ENCODE measurements around the gene ATL2. TPM values are rescaled to one million over a fixed set of nuclear protein-coding genes. Genes with fewer than 3 reads are reported as not detected.

Gene ATL2
- total and polyA plus RNA-seq, 8 donors, result 8.4 to 30.1 (median 19.2) TPM

DNA sequence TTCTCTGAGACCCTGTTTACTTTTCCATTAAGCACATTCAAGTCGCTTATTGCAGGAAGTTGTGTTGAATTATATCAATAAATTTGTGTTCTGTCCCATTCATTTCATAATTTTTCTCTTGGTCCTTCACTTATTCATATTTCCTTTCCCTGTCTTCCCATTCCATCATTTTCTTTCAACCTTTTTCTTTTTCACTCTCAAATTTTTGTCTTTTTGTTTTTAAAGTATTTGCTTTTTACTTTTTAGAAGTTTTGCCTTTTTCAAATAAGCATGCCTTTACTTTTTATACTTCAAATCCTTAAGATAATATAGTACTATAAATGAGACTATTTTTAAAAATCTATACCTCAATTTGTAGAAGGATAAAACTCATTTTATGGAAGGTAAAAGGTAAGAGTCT, 120.5 kb downstream of the ATL2 start:
- Histone ChIP-seq H3K4me1 (no peaks in the 10 kb centered on the region), H3K9me3 (no peaks in the 10 kb centered on the region), H3K27ac (no peak overlapping the region), H3K27me3 (no peaks in the 10 kb centered on the region), H3K36me3 (no peaks in the 10 kb centered on the region), H3K4me3 (no peak overlapping the region)
- intact Hi-C loops (cut with DNase I), result no loop called here
- DNase-seq (no peak), ATAC-seq (no peak), FAIRE-seq (no peak)
- TF ChIP-seq, protein P1, sequence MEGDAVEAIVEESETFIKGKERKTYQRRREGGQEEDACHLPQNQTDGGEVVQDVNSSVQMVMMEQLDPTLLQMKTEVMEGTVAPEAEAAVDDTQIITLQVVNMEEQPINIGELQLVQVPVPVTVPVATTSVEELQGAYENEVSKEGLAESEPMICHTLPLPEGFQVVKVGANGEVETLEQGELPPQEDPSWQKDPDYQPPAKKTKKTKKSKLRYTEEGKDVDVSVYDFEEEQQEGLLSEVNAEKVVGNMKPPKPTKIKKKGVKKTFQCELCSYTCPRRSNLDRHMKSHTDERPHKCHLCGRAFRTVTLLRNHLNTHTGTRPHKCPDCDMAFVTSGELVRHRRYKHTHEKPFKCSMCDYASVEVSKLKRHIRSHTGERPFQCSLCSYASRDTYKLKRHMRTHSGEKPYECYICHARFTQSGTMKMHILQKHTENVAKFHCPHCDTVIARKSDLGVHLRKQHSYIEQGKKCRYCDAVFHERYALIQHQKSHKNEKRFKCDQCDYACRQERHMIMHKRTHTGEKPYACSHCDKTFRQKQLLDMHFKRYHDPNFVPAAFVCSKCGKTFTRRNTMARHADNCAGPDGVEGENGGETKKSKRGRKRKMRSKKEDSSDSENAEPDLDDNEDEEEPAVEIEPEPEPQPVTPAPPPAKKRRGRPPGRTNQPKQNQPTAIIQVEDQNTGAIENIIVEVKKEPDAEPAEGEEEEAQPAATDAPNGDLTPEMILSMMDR (IDR thresholded peaks at IDR 0.05), result no peak
- 45 to 52% methylated on average over 1 of the region's 1 CpG for WGBS, 2 donors

GRCh38 chr2:38255211-38255610, 121.9 kb downstream of the ATL2 start:
- no peak for DNase-seq
- TF ChIP-seq, protein P1 (IDR thresholded peaks at IDR 0.05), result no peak
- whole genome bisulfite sequencing, 2 donors, result 81 to 94% methylated on average over 3 of the region's 3 CpGs
- no peak for FAIRE-seq
- Histone ChIP-seq H3K9me3 (no peaks in the 10 kb centered on the region), H3K36me3 (no peaks in the 10 kb centered on the region), H3K27me3 (no peaks in the 10 kb centered on the region), H3K4me1 (no peaks in the 10 kb centered on the region), H3K27ac (no peak overlapping the region), H3K4me3 (no peak overlapping the region)
- ATAC-seq, result no peak
- intact Hi-C loops (cut with DNase I), result no loop called here

GRCh38 chr2:38254796-38255195, 122.3 kb downstream of the ATL2 start:
- FAIRE-seq (no peak), DNase-seq (no peak), ATAC-seq (no peak)
- 93 to 97% methylated on average over 5 of the region's 5 CpGs for WGBS, 2 donors
- Histone ChIP-seq H3K9me3 (no peaks in the 10 kb centered on the region), H3K4me3 (no peak overlapping the region), H3K27me3 (no peaks in the 10 kb centered on the region), H3K36me3 (no peaks in the 10 kb centered on the region), H3K4me1 (no peaks in the 10 kb centered on the region), H3K27ac (no peak overlapping the region)
- intact Hi-C loops (cut with DNase I), result no loop called here
- TF ChIP-seq, protein P1 (IDR thresholded peaks at IDR 0.05), result no peak

DNA sequence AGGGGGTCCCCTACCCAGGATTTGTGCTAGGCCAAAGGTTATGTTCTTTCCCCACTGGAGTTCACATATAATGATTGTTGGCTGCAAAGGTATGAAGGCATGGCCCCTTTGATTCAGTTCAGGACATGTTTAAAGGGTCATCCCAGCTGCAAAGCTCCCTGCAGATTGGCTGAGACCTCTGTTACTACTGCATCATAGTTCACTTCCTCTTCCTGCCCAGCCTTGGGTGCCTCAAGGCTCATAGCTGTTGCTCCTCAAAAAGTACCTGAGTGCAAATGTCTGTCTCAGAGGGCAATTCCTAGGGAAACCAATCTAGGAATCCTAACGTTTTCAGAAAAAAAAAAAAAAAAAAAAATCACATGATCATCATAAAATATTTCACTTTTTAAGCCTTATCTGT, 125.1 kb downstream of the ATL2 start:
- Histone ChIP-seq H3K9me3 (no peaks in the 10 kb centered on the region), H3K4me3 (no peak overlapping the region), H3K27ac (no peak overlapping the region), H3K36me3 (no peaks in the 10 kb centered on the region), H3K4me1 (no peaks in the 10 kb centered on the region), H3K27me3 (no peaks in the 10 kb centered on the region)
- WGBS, 2 donors, result 17 to 20% methylated on average over 1 of the region's 1 CpG
- TF ChIP-seq, protein P1 (IDR thresholded peaks at IDR 0.05), result no peak
- intact Hi-C loops (cut with DNase I), result no loop called here
- FAIRE-seq (no peak), DNase-seq (no peak), ATAC-seq (no peak)

DNA sequence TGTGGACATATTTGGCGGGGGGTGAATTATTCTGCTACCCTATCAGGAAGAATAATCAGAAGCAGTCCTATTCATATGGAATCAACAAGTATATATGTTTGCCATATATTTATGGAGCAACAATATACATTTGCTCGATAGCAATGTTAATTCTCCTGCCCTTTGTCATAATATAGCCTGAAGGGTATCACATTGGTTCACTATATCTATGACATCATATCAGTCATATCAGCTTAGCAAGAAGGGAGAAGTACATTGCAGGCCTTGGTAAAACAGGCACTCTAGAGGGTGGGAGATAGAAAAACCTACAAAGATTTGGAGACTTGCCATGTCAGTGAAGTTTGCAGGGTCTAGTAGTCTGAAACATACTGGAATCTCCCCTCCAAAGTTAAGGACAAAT, 128.4 kb downstream of the ATL2 start:
- DNase-seq (no peak), FAIRE-seq (no peak), ATAC-seq (no peak)
- Histone ChIP-seq H3K27me3 (no peaks in the 10 kb centered on the region), H3K36me3 (no peaks in the 10 kb centered on the region), H3K27ac (no peak overlapping the region), H3K4me1 (no peaks in the 10 kb centered on the region), H3K4me3 (no peak overlapping the region), H3K9me3 (no peaks in the 10 kb centered on the region)
- intact Hi-C loops (cut with DNase I), result no loop called here
- TF ChIP-seq, protein P1 (IDR thresholded peaks at IDR 0.05), result no peak
- WGBS, 2 donors, result 76 to 80% methylated on average over 2 of the region's 2 CpGs
